ENCODE measurements around the gene MTREX. TPM values are rescaled to one million over a fixed set of nuclear protein-coding genes. Genes with fewer than 3 reads are reported as not detected.

MTREX gene
- polyA plus RNA-seq, 1 donor (not counting 4 experiments of a cell fraction or from before 2014, with no cell fraction given), result 71.4 TPM

DNA sequence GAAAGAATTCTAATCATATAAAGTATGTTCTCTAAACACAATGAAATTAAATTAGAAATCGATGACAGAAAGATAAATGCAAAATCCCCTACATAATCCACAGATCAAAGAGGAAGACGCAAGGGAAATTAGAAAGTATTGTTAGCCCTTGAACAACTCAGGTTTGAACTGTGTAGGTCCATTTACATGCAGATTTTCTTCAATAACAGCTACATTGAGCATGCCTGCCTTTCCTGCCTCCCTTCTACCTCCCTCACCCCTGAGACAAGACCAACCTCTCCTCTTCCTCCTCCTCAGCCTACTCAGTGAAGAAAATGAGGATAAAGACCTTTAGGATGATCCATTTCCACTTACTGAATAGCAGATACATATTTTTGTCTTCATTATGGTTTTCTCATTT is 151.8 kb downstream of the MTREX start:
- dilution Hi-C loops (cut with MboI; ENCODE audit: extremely low pct_ligation_motif_present, low sequenced_read_pairs), result no loop called here
- Histone ChIP-seq H3K4me3 (ENCODE audit: control insufficient read depth in 2 of 3, extremely low read depth in 1 of 3, insufficient read depth in 2 of 3, low read depth in 1 of 3, low read length in 3 of 3) (no peak overlapping the region), H3K4me2 (ENCODE audit: control insufficient read depth, extremely low read depth, insufficient read depth, low read depth, low read length) (no peak overlapping the region), H3K36me3 (ENCODE audit: control insufficient read depth in 2 of 2, extremely low read depth in 1 of 2, insufficient read depth in 2 of 2, low read length in 2 of 2) (no peaks in the 10 kb centered on the region), H3K27ac (ENCODE audit: control insufficient read depth, insufficient read depth, low read length) (no peak overlapping the region), H3K9me1 (ENCODE audit: control insufficient read depth, extremely low read depth, insufficient read depth, low read length) (no peaks in the 10 kb centered on the region), H4K20me1 (ENCODE audit: control insufficient read depth, extremely low read depth, insufficient read depth, low read length) (no peaks in the 10 kb centered on the region), H3K4me1 (ENCODE audit: control insufficient read depth, extremely low read depth, insufficient read depth, low read length) (no peaks in the 10 kb centered on the region), H3K79me2 (ENCODE audit: control insufficient read depth, insufficient read depth, low read length) (no peaks in the 10 kb centered on the region), H3K27me3 (ENCODE audit: control insufficient read depth, extremely low read depth, insufficient read depth, low read length) (no peaks in the 10 kb centered on the region), H2AFZ (ENCODE audit: control insufficient read depth, low read length) (no peak overlapping the region), H3K9ac (ENCODE audit: control insufficient read depth, extremely low read depth, insufficient read depth, low read length) (no peak overlapping the region), H3K9me3 (ENCODE audit: control insufficient read depth, low read depth, low read length) (no peaks in the 10 kb centered on the region)
- no peak for TF ChIP-seq EZH2 (IDR thresholded peaks at IDR 0.05; ENCODE audit: low read length)
- no peak for TF ChIP-seq CTCF (optimal IDR thresholded peaks at IDR 0.05 in 1 of 3, IDR thresholded peaks at IDR 0.05 in 1 of 3, conservative IDR thresholded peaks at IDR 0.05 in 1 of 3; ENCODE audit: extremely low read depth in 1 of 3, insufficient read depth in 2 of 3, low read length in 3 of 3)
- DNase-seq (ENCODE audit: low read depth, low spot score) (no peak), FAIRE-seq (no peak)

DNA sequence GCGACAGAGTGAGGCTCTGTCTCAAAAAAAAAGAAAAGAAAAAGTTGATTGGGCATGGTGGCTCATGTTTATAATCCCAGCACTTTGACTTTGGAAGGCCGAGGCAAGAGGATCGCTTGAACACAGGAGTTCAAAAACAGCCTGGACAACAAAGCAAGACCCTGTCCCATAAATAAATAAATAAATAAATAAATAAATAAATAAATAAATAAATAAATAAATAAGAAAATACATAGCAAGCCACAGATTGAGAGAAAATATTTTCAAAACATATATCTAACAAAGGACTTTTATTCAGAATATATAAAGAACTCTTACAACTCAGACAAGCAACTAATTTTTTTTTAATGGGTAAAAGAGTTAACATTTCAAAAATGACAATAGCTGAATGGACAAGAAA is 155.8 kb downstream of the MTREX start:
- Histone ChIP-seq H3K9ac (ENCODE audit: control insufficient read depth, extremely low read depth, insufficient read depth, low read length) (no peak overlapping the region), H3K27ac (ENCODE audit: control insufficient read depth, insufficient read depth, low read length) (no peak overlapping the region), H3K4me1 (ENCODE audit: control insufficient read depth, extremely low read depth, insufficient read depth, low read length) (no peaks in the 10 kb centered on the region), H3K27me3 (ENCODE audit: control insufficient read depth, extremely low read depth, insufficient read depth, low read length) (no peaks in the 10 kb centered on the region), H3K79me2 (ENCODE audit: control insufficient read depth, insufficient read depth, low read length) (no peaks in the 10 kb centered on the region), H2AFZ (ENCODE audit: control insufficient read depth, low read length) (no peak overlapping the region), H3K9me3 (ENCODE audit: control insufficient read depth, low read depth, low read length) (no peaks in the 10 kb centered on the region), H4K20me1 (ENCODE audit: control insufficient read depth, extremely low read depth, insufficient read depth, low read length) (no peaks in the 10 kb centered on the region), H3K9me1 (ENCODE audit: control insufficient read depth, extremely low read depth, insufficient read depth, low read length) (no peaks in the 10 kb centered on the region), H3K4me3 (ENCODE audit: control insufficient read depth in 2 of 3, extremely low read depth in 1 of 3, insufficient read depth in 2 of 3, low read depth in 1 of 3, low read length in 3 of 3) (no peak overlapping the region), H3K36me3 (ENCODE audit: control insufficient read depth in 2 of 2, extremely low read depth in 1 of 2, insufficient read depth in 2 of 2, low read length in 2 of 2) (no peaks in the 10 kb centered on the region), H3K4me2 (ENCODE audit: control insufficient read depth, extremely low read depth, insufficient read depth, low read depth, low read length) (no peak overlapping the region)
- no peak for DNase-seq (ENCODE audit: low read depth, low spot score)
- no peak for FAIRE-seq
- dilution Hi-C loops (cut with MboI; ENCODE audit: extremely low pct_ligation_motif_present, low sequenced_read_pairs), result no loop called here
- TF ChIP-seq EZH2 (IDR thresholded peaks at IDR 0.05; ENCODE audit: low read length) (no peak), CTCF (optimal IDR thresholded peaks at IDR 0.05 in 1 of 3, IDR thresholded peaks at IDR 0.05 in 1 of 3, conservative IDR thresholded peaks at IDR 0.05 in 1 of 3; ENCODE audit: extremely low read depth in 1 of 3, insufficient read depth in 2 of 3, low read length in 3 of 3) (no peak)

Measured in keratinocyte (primary cell).